Sigmoid colon (tissue), 7 donors: ENCODE data around the gene ISYNA1. TPM values are rescaled to one million over a fixed set of nuclear protein-coding genes. Genes with fewer than 3 reads are reported as not detected.
"Not testable (repeated sequence)": the region's sequence is repeated elsewhere in the genome, so short reads cannot be mapped to it uniquely, and the experiment has no call there.

Experiments used
- DNase-seq: peaks from one replicate; pipeline ENCODE4 v3.0.0-alpha.2; 2019
- H3K27ac ChIP-seq, 4 donors: fragments of 200-600 bp; sonication (generic); one replicate each; pipeline ENCODE4 v1.5.1; 2016 to 2019; ENCODE audit warnings: mild to moderate bottlenecking in 1 of 4
- H3K27me3 ChIP-seq, 3 donors: fragments of 200-600 bp; sonication (generic); one replicate each; pipeline ENCODE4 v1.5.1; 2019; ENCODE audit warnings: mild to moderate bottlenecking in 1 of 3
- H3K36me3 ChIP-seq, 4 donors: fragments of 200-600 bp; sonication (generic); one replicate each; pipeline ENCODE4 v1.5.1; 2016 to 2019
- H3K4me1 ChIP-seq, 4 donors: fragments of 200-600 bp; sonication (generic); one replicate each; pipeline ENCODE4 v1.5.1; 2017 to 2019
- H3K4me3 ChIP-seq, 4 donors: fragments of 200-600 bp; sonication (generic); one replicate each; pipeline ENCODE4 v1.5.1; 2017 to 2019; ENCODE audit warnings: mild to moderate bottlenecking in 2 of 4, moderate library complexity in 1 of 4
- H3K9me3 ChIP-seq, 4 donors: fragments of 200-600 bp in 3 of 4; sonication (generic) in 3 of 4; one replicate each; pipeline versions ENCODE4 v1.5.1 to v1.6.1; 2013 to 2019
- EP300 ChIP-seq, 4 donors: sonication (generic); formaldehyde crosslinking; IDR thresholded peaks; one replicate each; pipeline ENCODE4 v1.6.1; 2017; ENCODE audit warnings: antibody characterized with exemption in 4 of 4
- POLR2A ChIP-seq, 2 donors: fragments of 450-650 bp; IDR thresholded peaks; one replicate each; pipeline ENCODE4 v1.6.1; 2016; ENCODE audit warnings: antibody characterized with exemption in 2 of 2, mild to moderate bottlenecking in 2 of 2, moderate library complexity in 2 of 2
- POLR2AphosphoS5 ChIP-seq, 4 donors: sonication (generic); formaldehyde crosslinking; IDR thresholded peaks; one replicate each; pipeline ENCODE4 v1.6.1; 2017; ENCODE audit warnings: antibody characterized with exemption in 4 of 4
- WGBS, 2 donors: extraction: QIAGEN DNeasy Blood & Tissue Kit; methylation state at CpG; one replicate each; pipeline ENCODE4 v1.1.7; 2013; 5-methylcytosine and 5-hydroxymethylcytosine counted together
- intact Hi-C: fragments of 100-400 bp; cut with DNase I; formaldehyde crosslinking; loops from one replicate; pipeline ENCODE4 v1.15.1; 2023
- polyA plus RNA-seq, 3 donors: library from polyadenylated mRNA; stranded (reverse); fragments of 200-250 nt; gene quantifications; one replicate each; pipeline ENCODE4 v1.2.3, GENCODE V29; 2013
- total RNA-seq, 4 donors: library from RNA; depleted of rRNA; stranded (reverse); fragments of >200 nt; gene quantifications; one replicate each; pipeline ENCODE4 v1.1.0, GENCODE V29; 2016
- TF ChIP-seq, protein P1 (sequence below), 4 experiments: fragments of 450-650 bp in 3 of 4; fragments of 200-600 bp in 1 of 4; IDR thresholded peaks; one replicate each; pipeline ENCODE4 v1.5.1; 2016 to 2019; ENCODE audit warnings: antibody characterized with exemption in 4 of 4, mild to moderate bottlenecking in 3 of 4, moderate library complexity in 2 of 4
- donor health status: healthy with polysubstance abuse.
- donor health status: Bipolar disorder and iron deficiency.
- donor health status: healthy.

Gene ISYNA1
- total and polyA plus RNA-seq, 7 donors: 3.7 to 18.7 (median 10.2) TPM

DNA sequence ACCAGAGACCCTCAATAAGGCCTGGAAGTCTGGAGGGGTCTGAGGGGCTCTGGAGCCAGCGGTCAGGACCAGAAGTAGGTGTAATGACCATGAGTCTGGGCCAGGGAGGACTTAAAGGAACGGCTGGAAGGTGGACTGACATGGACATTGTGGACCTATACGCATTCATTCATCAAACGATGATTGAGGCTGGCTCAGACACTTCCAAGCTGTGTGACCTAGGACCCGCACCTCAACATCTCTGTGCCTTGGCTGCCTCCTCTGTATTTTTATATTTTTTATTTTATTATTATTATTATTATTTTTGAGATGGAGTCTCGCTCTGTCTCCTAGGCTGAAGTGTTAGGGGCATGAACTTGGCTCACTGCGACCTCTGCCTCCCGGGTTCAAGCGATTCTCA is 31.2 kb downstream of the ISYNA1 start:
- H3K4me3 ChIP-seq: no peak overlapping the region
- intact Hi-C loops: no loop called here
- no peaks in the 10 kb centered on the region for H3K36me3 ChIP-seq
- DNase-seq: no peak
- TF ChIP-seq, protein P1, sequence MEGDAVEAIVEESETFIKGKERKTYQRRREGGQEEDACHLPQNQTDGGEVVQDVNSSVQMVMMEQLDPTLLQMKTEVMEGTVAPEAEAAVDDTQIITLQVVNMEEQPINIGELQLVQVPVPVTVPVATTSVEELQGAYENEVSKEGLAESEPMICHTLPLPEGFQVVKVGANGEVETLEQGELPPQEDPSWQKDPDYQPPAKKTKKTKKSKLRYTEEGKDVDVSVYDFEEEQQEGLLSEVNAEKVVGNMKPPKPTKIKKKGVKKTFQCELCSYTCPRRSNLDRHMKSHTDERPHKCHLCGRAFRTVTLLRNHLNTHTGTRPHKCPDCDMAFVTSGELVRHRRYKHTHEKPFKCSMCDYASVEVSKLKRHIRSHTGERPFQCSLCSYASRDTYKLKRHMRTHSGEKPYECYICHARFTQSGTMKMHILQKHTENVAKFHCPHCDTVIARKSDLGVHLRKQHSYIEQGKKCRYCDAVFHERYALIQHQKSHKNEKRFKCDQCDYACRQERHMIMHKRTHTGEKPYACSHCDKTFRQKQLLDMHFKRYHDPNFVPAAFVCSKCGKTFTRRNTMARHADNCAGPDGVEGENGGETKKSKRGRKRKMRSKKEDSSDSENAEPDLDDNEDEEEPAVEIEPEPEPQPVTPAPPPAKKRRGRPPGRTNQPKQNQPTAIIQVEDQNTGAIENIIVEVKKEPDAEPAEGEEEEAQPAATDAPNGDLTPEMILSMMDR (IDR thresholded peaks at IDR 0.05): no peak
- no peak for TF ChIP-seq POLR2A (IDR thresholded peaks at IDR 0.05)
- no peak for TF ChIP-seq EP300 (IDR thresholded peaks at IDR 0.05)
- TF ChIP-seq POLR2AphosphoS5 (IDR thresholded peaks at IDR 0.05): no peak
- no peaks in the 10 kb centered on the region for H3K4me1 ChIP-seq
- H3K9me3 ChIP-seq: no peaks in the 10 kb centered on the region
- H3K27me3 ChIP-seq: no peaks in the 10 kb centered on the region
- no peak overlapping the region for H3K27ac ChIP-seq
- WGBS, 2 donors: 95 to 98% methylated on average over 9 of the region's 9 CpGs

DNA sequence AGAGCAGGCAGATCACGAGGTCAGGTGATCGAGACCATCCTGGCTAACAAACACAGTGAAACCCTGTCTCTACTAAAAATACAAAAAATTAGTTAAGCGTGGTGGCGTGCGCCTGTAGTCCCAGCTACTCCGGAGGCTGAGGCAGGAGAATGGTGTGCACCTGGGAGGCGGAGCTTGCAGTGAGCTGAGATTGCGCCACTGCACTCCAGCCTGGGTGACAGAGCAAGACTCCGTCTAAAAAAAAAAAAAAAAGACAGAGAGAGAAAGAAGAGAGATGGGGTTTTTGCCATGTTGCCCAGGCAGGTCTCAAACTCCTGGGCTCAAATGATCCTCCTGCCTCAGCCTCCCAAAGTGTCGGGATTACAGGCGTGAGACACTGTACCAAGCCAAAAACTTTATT is 32.2 kb downstream of the ISYNA1 start:
- H3K4me3 ChIP-seq, H3K9me3 ChIP-seq, H3K36me3 ChIP-seq, intact Hi-C loops, H3K4me1 ChIP-seq, H3K27ac ChIP-seq, H3K27me3 ChIP-seq, DNase-seq: not testable (repeated sequence)
- 88 to 91% methylated on average over 11 of the region's 11 CpGs for WGBS, 2 donors

DNA sequence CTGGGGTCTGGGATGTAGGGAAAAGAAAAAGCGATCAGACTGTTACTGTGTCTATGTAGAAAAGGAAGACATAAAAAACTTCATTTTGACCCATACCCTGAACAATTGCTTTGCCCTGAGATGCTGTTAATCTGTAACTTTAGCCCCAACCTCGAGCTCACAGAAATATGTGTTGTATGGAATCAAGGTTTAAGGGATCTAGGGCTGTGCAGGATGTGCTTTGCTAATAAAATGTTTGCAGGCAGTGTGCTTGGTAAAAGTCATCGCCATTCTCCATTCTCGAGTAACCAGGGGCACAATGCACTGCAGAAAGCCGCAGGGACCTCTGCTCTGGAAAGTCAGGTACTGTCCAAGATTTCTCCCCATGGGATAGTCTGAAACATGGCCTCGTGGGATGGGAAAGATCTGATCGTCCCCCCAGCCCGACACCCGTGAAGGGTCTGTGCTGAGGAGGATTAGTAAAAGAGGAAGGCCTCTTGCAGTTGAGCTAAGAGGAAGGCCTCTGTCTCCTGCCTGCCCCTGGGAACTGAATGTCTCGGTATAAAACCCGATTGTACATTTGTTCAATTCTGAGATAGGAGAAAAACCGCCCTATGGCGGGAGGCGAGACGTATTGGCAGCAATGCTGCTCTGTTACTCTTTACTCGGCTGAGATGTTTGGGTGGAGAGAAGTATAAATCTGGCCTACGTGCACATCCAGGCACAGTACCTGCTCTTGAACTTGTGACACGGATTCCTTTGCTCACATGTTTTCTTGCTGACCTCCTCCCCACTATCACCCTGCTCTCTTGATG is 35.3 kb downstream of the ISYNA1 start:
- H3K27ac ChIP-seq: peak overlapping the region; percentile 20 to 47 (median 33)
- 13 to 41% methylated on average over 18 of the region's 18 CpGs for WGBS, 2 donors
- H3K36me3 ChIP-seq, H3K4me1 ChIP-seq, H3K4me3 ChIP-seq, H3K27me3 ChIP-seq, H3K9me3 ChIP-seq, DNase-seq, intact Hi-C loops: not testable (repeated sequence)

DNA sequence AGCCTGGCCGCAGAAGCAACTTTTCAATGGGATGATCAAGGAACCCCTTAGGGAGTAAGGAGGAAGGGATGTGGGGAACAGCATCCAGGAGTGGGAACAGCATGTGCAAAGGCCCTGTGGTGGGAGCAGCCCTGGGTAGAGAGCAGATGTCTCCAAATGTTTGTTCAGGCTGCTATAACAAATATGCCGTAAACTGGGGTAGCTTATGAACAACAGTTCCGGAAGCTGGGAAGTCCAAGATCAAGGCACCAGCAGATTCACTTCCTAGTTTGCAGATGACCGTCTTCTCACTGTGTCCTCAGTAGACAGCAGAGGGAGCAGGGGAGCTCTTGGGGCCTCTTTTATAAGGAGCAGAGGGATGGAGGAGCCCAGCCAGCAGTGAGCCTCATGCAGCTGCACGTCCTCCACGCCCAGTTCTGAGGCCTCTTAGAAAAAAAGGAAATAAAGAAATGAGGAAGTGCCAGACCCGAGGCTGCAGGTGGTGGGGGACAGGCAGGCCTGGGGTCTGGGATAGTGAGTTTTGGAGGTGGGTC is 36.3 kb downstream of the ISYNA1 start:
- DNase-seq: peak; percentile 84
- no peaks in the 10 kb centered on the region for H3K9me3 ChIP-seq
- H3K27me3 ChIP-seq: peaks cover 8 to 17% (median 11%) of the 10 kb centered on the region in 3 donors
- 18 to 32% methylated on average over 7 of the region's 7 CpGs for WGBS, 2 donors
- peak in 2 of 4 donors; percentile 5 to 19 for TF ChIP-seq POLR2AphosphoS5 (IDR thresholded peaks at IDR 0.05)
- TF ChIP-seq, protein P1 (IDR thresholded peaks at IDR 0.05): peak in 1 of 4 experiments; percentile 17
- no peak for TF ChIP-seq EP300 (IDR thresholded peaks at IDR 0.05)
- no peaks in the 10 kb centered on the region for H3K36me3 ChIP-seq
- intact Hi-C loops: no loop called here
- H3K4me3 ChIP-seq: no peak overlapping the region
- peaks cover 0 to 10% (median 0%) of the 10 kb centered on the region in 4 donors for H3K4me1 ChIP-seq
- H3K27ac ChIP-seq: peak overlapping the region in 3 of 4 donors; percentile 27 to 47 (median 39)

DNA sequence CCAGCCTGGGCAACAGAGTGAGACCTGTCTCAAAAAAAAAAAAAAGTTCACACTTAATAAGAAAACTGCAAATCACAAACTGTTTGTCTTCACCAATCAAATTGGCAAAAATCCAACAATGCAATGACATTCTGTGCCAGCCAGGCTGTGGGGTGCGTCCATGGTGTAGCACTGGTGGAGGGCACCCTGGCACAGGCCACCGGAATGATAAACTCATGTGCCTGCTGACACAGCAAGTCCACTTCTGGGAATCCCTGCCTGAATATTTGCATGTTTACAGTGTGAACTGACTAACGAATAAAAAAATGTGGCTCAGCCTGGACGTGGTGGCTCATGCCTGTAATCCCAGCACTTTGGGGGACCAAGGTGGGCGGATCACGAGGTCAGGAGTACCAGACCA is 38.9 kb downstream of the ISYNA1 start:
- TF ChIP-seq, protein P1 (IDR thresholded peaks at IDR 0.05): no peak
- peak in 2 of 4 donors; percentile 15 to 18 for TF ChIP-seq POLR2AphosphoS5 (IDR thresholded peaks at IDR 0.05)
- peaks cover 0 to 10% (median 0%) of the 10 kb centered on the region in 4 donors for H3K4me1 ChIP-seq
- H3K27me3 ChIP-seq: peaks cover 10 to 25% (median 19%) of the 10 kb centered on the region in 3 donors
- no peak for DNase-seq
- intact Hi-C loops: no loop called here
- H3K27ac ChIP-seq: no peak overlapping the region
- 18 to 50% methylated on average over 6 of the region's 6 CpGs for WGBS, 2 donors
- H3K36me3 ChIP-seq: no peaks in the 10 kb centered on the region
- H3K9me3 ChIP-seq: no peaks in the 10 kb centered on the region
- no peak overlapping the region for H3K4me3 ChIP-seq
